ENCODE results near the gene RGS6.

RGS6 gene

DNA sequence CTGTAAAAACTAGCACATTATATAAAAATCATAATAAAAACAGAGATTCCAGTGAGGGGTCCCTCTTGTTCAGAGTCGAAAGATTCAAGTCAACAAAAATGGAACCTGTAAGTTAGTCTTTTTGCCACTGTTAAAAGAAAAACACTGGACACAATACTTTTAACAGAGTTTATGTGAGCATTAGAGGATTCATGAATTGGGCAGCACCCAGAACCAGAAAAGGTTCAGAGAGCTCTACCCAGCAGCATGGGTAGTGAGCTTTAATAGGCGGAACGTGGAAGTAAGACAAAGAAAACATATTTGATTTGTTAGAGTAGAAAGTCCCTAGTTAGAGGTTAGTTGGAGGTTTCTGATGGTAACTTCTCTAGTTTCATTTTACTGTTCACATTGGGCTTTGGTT lies 476.8 kb downstream of the RGS6 start:
- ChIA-PET POLR2A (no interaction called here), CTCF (no interaction called here)
- TF ChIP-seq ZNF384 (IDR thresholded peaks at IDR 0.05) (no peak), ARNT (IDR thresholded peaks at IDR 0.05) (no peak), HDGF (IDR thresholded peaks at IDR 0.05; ENCODE audit: borderline replicate concordance) (no peak), SP1 (IDR thresholded peaks at IDR 0.05) (no peak), ELF4 (IDR thresholded peaks at IDR 0.05) (no peak), CTBP1 (IDR thresholded peaks at IDR 0.05; ENCODE audit: borderline replicate concordance) (no peak), L3MBTL2 (conservative IDR thresholded peaks at IDR 0.05) (no peak)
- TF ChIP-seq, protein P1, sequence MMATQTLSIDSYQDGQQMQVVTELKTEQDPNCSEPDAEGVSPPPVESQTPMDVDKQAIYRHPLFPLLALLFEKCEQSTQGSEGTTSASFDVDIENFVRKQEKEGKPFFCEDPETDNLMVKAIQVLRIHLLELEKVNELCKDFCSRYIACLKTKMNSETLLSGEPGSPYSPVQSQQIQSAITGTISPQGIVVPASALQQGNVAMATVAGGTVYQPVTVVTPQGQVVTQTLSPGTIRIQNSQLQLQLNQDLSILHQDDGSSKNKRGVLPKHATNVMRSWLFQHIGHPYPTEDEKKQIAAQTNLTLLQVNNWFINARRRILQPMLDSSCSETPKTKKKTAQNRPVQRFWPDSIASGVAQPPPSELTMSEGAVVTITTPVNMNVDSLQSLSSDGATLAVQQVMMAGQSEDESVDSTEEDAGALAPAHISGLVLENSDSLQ (IDR thresholded peaks at IDR 0.05): no peak
- no peak for DNase-seq (ENCODE audit: extremely low spot score)

DNA sequence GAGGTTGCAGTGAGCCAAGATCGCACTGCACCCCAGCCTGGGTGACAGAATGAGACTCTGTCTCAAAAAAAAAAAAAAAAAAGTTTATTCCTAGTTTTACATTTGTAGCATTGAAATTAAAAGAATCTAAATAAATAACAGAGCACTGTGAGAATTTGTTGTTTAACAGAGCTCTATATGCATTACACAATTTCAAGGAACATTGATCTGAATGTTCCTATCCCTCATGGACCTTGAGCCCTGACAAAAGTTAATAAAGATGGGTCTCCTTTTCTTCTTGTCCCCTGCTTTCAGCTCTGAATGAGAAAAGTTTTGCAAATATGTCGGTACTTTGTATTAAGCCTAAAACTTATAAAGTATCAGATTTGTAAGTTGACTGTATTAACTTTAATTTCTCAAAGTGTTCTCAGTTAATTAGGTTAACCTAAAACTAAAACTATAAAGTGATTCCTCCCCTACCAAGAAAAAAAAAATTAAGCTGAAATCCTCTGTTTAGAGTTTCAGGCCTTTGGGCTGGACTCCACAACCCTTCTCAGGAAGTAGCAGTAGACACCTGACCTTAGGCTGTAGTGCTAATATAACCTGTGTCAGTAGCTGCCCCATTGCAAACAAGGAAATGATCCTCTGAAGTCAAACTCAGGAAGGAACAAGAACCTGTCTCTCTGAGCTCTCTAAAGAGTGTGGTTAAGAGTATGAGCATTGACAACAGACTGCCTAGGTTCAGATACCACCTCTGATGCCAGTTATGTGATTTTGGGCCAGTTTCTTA lies 484.0 kb downstream of the RGS6 start:
- DNase-seq (ENCODE audit: extremely low spot score): no peak
- TF ChIP-seq CTBP1 (IDR thresholded peaks at IDR 0.05; ENCODE audit: borderline replicate concordance): no peak
- TF ChIP-seq ARNT (IDR thresholded peaks at IDR 0.05): no peak
- no peak for TF ChIP-seq SUZ12 (IDR thresholded peaks at IDR 0.05)
- no peak for TF ChIP-seq NFRKB (IDR thresholded peaks at IDR 0.05)
- no peak for TF ChIP-seq HDGF (IDR thresholded peaks at IDR 0.05; ENCODE audit: borderline replicate concordance)
- no peak for TF ChIP-seq FOXM1 (IDR thresholded peaks at IDR 0.05; ENCODE audit: borderline replicate concordance)
- no peak for TF ChIP-seq LEF1 (IDR thresholded peaks at IDR 0.05; ENCODE audit: borderline replicate concordance)
- no peak for TF ChIP-seq L3MBTL2 (conservative IDR thresholded peaks at IDR 0.05)
- no peak for TF ChIP-seq BHLHE40 (IDR thresholded peaks at IDR 0.05; ENCODE audit: borderline replicate concordance)
- TF ChIP-seq SP1 (IDR thresholded peaks at IDR 0.05): no peak
- TF ChIP-seq FOXA1 (IDR thresholded peaks at IDR 0.05): no peak
- TF ChIP-seq TARDBP (IDR thresholded peaks at IDR 0.05): no peak
- TF ChIP-seq FOXK2 (IDR thresholded peaks at IDR 0.05): no peak
- TF ChIP-seq, protein P1 (IDR thresholded peaks at IDR 0.05): no peak
- no peak for TF ChIP-seq ZNF384 (IDR thresholded peaks at IDR 0.05)
- CTCF ChIA-PET: interaction anchor here (0.8 kb wide), 1 partner anchor 26 kb away, joined by 4 read pairs; no protein-coding TSS in a partner anchor
- POLR2A ChIA-PET: no interaction called here

DNA sequence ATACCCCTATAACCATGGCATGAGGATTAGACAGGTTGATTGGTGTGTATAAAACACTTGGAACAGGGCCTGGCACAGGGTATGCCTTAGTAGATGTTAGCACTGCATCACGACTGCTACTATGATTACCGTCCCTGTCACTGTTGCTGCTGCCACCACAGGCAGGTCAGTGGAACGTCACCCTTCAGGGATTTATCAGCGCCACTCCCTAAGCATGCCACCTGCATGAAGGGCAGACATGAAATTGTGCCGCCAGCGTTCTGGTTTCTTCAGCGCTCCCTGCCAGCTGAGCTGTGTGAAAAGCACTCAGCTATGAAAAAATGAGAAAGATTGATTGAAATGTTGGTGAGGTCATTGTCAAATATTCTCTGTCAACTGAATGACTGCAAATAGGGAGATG lies 484.7 kb downstream of the RGS6 start:
- CTCF ChIA-PET: interaction anchor here (0.8 kb wide), 1 partner anchor 27 kb away, joined by 4 read pairs; no protein-coding TSS in a partner anchor
- POLR2A ChIA-PET: no interaction called here
- TF ChIP-seq SP1 (IDR thresholded peaks at IDR 0.05) (no peak), L3MBTL2 (conservative IDR thresholded peaks at IDR 0.05) (no peak), BHLHE40 (IDR thresholded peaks at IDR 0.05; ENCODE audit: borderline replicate concordance) (no peak)
- no peak for DNase-seq (ENCODE audit: extremely low spot score)

DNA sequence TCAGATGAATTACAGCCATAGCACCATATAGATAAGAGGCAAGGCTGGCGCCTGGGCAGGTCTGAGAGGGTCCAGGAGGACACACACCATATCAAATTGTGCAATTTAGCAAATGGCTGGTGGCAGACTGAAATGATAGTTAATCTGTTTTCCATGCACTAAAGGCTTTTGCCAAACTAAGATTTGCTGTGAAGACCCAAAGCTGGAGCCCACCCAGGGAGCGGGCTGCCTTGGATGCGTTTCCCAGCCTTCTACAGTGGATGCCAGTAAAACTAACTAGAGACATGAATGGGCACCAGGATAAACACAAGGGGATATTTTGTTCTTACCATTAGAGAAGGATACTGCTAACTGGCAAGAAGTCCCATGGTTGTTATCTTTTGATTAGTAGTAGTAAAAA lies 486.6 kb downstream of the RGS6 start:
- ChIA-PET CTCF (interaction anchor here (0.5 to 2.1 kb wide), 2 partner anchors 15 to 613 kb away, joined by 4 to 6 read pairs; no protein-coding TSS in a partner anchor), POLR2A (no interaction called here)
- no peak for TF ChIP-seq FOXM1 (IDR thresholded peaks at IDR 0.05; ENCODE audit: borderline replicate concordance)
- no peak for TF ChIP-seq LEF1 (IDR thresholded peaks at IDR 0.05; ENCODE audit: borderline replicate concordance)
- TF ChIP-seq ZNF384 (IDR thresholded peaks at IDR 0.05): no peak
- TF ChIP-seq TARDBP (IDR thresholded peaks at IDR 0.05): no peak
- TF ChIP-seq FOXK2 (IDR thresholded peaks at IDR 0.05): no peak
- no peak for TF ChIP-seq SUZ12 (IDR thresholded peaks at IDR 0.05)
- no peak for TF ChIP-seq HDGF (IDR thresholded peaks at IDR 0.05; ENCODE audit: borderline replicate concordance)
- no peak for TF ChIP-seq ELF4 (IDR thresholded peaks at IDR 0.05)
- no peak for TF ChIP-seq ARNT (IDR thresholded peaks at IDR 0.05)
- no peak for TF ChIP-seq NFRKB (IDR thresholded peaks at IDR 0.05)
- DNase-seq (ENCODE audit: extremely low spot score): no peak

DNA sequence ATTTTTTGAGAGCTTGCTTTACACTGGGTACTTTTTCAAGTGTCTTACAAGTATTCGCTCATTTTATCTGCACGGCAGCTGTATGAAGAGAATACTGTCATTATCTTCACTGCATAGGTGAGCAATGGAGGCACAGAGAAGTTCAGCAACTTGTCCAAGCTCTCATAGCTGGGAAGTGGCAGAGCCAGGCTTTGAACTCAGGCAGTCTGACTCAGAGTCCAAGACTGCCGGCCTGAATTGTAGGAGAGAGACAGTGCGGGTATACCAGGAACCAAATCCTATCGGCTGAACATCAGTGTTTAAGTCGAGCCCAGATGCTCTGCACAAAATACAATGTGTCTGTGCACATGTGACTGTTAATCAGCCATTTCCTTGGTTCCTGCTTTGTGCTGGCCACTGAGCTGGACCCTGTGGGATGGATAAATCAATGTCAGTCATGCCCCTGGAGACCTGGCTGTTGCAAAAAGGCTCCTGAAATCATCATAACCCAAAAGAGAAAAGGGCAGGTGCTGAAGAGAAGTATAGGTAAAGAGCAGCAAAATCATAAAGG lies 487.1 kb downstream of the RGS6 start:
- ChIA-PET CTCF (interaction anchor here (0.5 to 2.1 kb wide), 2 partner anchors 15 to 614 kb away, joined by 4 to 6 read pairs; no protein-coding TSS in a partner anchor), POLR2A (no interaction called here)
- no peak for DNase-seq (ENCODE audit: extremely low spot score)
- TF ChIP-seq HDGF (IDR thresholded peaks at IDR 0.05; ENCODE audit: borderline replicate concordance): no peak
- no peak for TF ChIP-seq FOXA1 (IDR thresholded peaks at IDR 0.05)
- TF ChIP-seq L3MBTL2 (conservative IDR thresholded peaks at IDR 0.05): no peak
- no peak for TF ChIP-seq BHLHE40 (IDR thresholded peaks at IDR 0.05; ENCODE audit: borderline replicate concordance)
- no peak for TF ChIP-seq ELF4 (IDR thresholded peaks at IDR 0.05)
- no peak for TF ChIP-seq ARNT (IDR thresholded peaks at IDR 0.05)
- no peak for TF ChIP-seq FOXK2 (IDR thresholded peaks at IDR 0.05)

DNA sequence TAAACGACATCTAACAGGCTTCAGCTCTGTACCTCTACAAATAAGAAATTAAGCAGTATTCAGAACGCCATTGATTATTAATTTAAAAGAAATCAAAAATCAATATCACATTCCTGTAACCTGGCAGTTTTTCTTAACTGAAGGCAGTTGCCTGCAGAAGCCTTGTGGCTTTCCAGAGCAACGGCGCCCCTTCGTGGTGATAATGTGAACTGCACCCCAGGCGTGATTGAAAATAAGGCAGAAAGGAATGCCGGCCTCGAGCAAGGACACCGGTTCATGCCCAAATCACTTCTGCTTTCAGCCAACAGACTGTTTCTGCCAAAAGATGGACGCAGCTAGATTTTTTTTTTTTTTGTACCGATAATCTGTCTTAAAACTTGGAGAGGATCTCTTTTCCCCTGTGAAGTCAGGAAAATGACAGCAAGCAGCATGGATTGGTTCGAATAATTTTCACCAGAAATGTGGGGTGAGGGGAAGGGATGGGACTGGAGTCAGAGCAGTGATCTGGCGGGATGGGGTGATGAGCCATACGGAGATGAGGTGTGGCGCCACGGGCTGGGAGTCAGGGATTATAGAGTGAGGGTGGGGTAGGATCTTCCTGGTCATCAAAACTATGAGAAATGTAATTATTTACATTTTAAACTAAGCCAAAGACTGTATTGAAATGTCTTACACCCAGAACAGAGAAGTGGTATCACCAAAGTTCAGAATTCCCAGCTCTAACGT lies 488.7 kb downstream of the RGS6 start:
- TF ChIP-seq L3MBTL2 (conservative IDR thresholded peaks at IDR 0.05) (no peak), BHLHE40 (IDR thresholded peaks at IDR 0.05; ENCODE audit: borderline replicate concordance) (no peak), FOXK2 (IDR thresholded peaks at IDR 0.05) (no peak), NFRKB (IDR thresholded peaks at IDR 0.05) (no peak), SP1 (IDR thresholded peaks at IDR 0.05) (no peak), CTBP1 (IDR thresholded peaks at IDR 0.05; ENCODE audit: borderline replicate concordance) (no peak), ZNF384 (IDR thresholded peaks at IDR 0.05) (no peak), LEF1 (IDR thresholded peaks at IDR 0.05; ENCODE audit: borderline replicate concordance) (no peak), HDGF (IDR thresholded peaks at IDR 0.05; ENCODE audit: borderline replicate concordance) (no peak), FOXA1 (IDR thresholded peaks at IDR 0.05) (no peak), TARDBP (IDR thresholded peaks at IDR 0.05) (no peak), ELF4 (IDR thresholded peaks at IDR 0.05) (no peak), ARNT (IDR thresholded peaks at IDR 0.05) (no peak), SUZ12 (IDR thresholded peaks at IDR 0.05) (no peak), FOXM1 (IDR thresholded peaks at IDR 0.05; ENCODE audit: borderline replicate concordance) (no peak)
- TF ChIP-seq, protein P1 (IDR thresholded peaks at IDR 0.05): no peak
- ChIA-PET POLR2A (interaction anchor here (0.6 kb wide), 1 partner anchor 18 kb away, joined by 3 read pairs; no protein-coding TSS in a partner anchor), CTCF (interaction anchor here (0.5 to 2.1 kb wide), 7 partner anchors 13 to 395 kb away, joined by 3 to 6 read pairs (median 3); no protein-coding TSS in a partner anchor)
- peak; percentile 77 for DNase-seq (ENCODE audit: extremely low spot score)
